ENCODE measurements around the gene OGDHL. TPM values are rescaled to one million over a fixed set of nuclear protein-coding genes. Genes with fewer than 3 reads are reported as not detected.

The OGDHL gene
- total RNA-seq, 1 experiment from 2014 or later: 22.6 TPM

DNA sequence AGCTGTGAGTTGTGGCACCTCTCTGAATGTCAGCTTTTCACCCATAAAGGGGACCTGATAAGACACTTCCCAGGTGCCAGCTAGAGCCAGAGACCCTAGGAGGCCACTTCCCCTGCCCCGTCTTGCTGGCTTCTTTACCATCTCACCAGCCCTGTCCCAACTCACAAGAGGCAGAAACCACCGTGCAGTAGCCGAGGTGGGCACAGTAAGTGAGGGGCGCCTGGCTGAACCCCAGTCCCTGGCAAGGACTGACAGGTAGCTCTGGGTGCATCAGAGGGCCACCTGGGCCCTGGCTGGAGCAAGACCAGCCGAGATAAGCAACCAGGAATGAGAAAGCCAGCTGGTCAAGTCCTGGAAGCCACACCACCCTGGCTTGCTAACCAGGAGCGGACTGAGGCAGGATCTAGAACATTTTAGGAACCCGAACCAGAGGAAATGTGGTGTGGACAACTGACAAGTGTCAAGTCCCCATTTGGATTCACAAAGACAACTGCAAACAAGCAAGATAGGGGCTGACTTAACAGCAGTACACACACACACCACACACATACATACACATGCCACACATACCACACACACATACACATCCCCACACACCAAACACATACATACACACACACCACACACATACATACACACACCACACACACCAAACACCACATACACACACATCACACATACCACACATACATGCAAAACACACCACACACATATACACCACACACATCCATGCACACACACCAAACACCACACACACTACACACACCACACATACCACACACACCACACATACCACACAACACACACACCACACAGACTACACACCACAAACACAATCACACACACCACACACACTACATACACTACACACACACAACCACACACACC lies 20.8 kb downstream of the OGDHL start:
- H2BK120ac ChIP-seq (ENCODE audit: low read depth, low read length, poor library complexity, severe bottlenecking): no peak overlapping the region
- H3K79me2 ChIP-seq (ENCODE audit: insufficient read depth, low read length): no peaks in the 10 kb centered on the region
- Mint-ChIP-seq H3K9me3 (peaks cover 3 to 5% of the 10 kb centered on the region in 2 experiments; a peak in 2 of 5 replicates), H3K27me3 (ENCODE audit: low read depth) (no peaks in the 10 kb centered on the region), H3K27ac (no peak overlapping the region; a peak in 1 of 7 replicates), H3K4me3 (peak overlapping the region in 1 of 2 experiments; percentile 4; a peak in 1 of 5 replicates), H3K36me3 (ENCODE audit: insufficient read depth in 1 of 3, low read depth in 3 of 3) (peaks cover 9 to 29% (median 11%) of the 10 kb centered on the region in 3 experiments; a peak in 5 of 7 replicates), H3K4me1 (no peaks in the 10 kb centered on the region)
- H2BK20ac ChIP-seq (ENCODE audit: low read depth, low read length, poor library complexity, severe bottlenecking): no peak overlapping the region
- no peaks in the 10 kb centered on the region for H3K27me3 ChIP-seq (ENCODE audit: insufficient read depth, low read length)
- H3K56ac ChIP-seq (ENCODE audit: insufficient read length, low read depth, low read length): no peak overlapping the region
- no peaks in the 10 kb centered on the region for H3K79me1 ChIP-seq (ENCODE audit: insufficient read depth, low read depth, low read length, poor library complexity, severe bottlenecking)
- H3K9ac ChIP-seq (ENCODE audit: extremely low read depth, insufficient read length, low read length): no peak overlapping the region
- no peak overlapping the region for H2AK5ac ChIP-seq (ENCODE audit: insufficient read length, low read length)
- H2BK5ac ChIP-seq (ENCODE audit: insufficient read length, low read length): no peak overlapping the region
- H3K4me2 ChIP-seq (ENCODE audit: insufficient read depth, insufficient read length, low read length): no peak overlapping the region
- no peak overlapping the region for H3K27ac ChIP-seq (ENCODE audit: insufficient read length, low read depth, low read length)
- no peak overlapping the region for H3K14ac ChIP-seq (ENCODE audit: insufficient read depth, low read length)
- H4K91ac ChIP-seq (ENCODE audit: insufficient read length, low read depth, low read length): no peak overlapping the region
- TF ChIP-seq, protein P1, sequence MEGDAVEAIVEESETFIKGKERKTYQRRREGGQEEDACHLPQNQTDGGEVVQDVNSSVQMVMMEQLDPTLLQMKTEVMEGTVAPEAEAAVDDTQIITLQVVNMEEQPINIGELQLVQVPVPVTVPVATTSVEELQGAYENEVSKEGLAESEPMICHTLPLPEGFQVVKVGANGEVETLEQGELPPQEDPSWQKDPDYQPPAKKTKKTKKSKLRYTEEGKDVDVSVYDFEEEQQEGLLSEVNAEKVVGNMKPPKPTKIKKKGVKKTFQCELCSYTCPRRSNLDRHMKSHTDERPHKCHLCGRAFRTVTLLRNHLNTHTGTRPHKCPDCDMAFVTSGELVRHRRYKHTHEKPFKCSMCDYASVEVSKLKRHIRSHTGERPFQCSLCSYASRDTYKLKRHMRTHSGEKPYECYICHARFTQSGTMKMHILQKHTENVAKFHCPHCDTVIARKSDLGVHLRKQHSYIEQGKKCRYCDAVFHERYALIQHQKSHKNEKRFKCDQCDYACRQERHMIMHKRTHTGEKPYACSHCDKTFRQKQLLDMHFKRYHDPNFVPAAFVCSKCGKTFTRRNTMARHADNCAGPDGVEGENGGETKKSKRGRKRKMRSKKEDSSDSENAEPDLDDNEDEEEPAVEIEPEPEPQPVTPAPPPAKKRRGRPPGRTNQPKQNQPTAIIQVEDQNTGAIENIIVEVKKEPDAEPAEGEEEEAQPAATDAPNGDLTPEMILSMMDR (conservative IDR thresholded peaks at IDR 0.05): no peak
- H2BK12ac ChIP-seq (ENCODE audit: insufficient read length, low read depth, low read length): no peak overlapping the region
- peaks cover 3% of the 10 kb centered on the region for H4K20me1 ChIP-seq (ENCODE audit: control insufficient read depth, insufficient read depth, insufficient read length)
- no peak overlapping the region for H3K4ac ChIP-seq (ENCODE audit: low read depth, low read length)
- no peak overlapping the region for H3K23ac ChIP-seq (ENCODE audit: insufficient read length, low read depth, low read length)
- no peak for DNase-seq
- H3K23me2 ChIP-seq (ENCODE audit: insufficient read length, low read depth, low read length, poor library complexity, severe bottlenecking): no peaks in the 10 kb centered on the region
- no peaks in the 10 kb centered on the region for H3K4me1 ChIP-seq (ENCODE audit: insufficient read depth, low read length)
- WGBS (ENCODE audit: extremely low coverage, insufficient read length, low lambda C conversion rate): no CpG with 5 or more reads among the region's 7 CpGs
- no peak overlapping the region for H4K5ac ChIP-seq (ENCODE audit: insufficient read length, low read depth, low read length)
- H2AFZ ChIP-seq (ENCODE audit: low read length): no peak overlapping the region
- no peak overlapping the region for H4K8ac ChIP-seq (replicated peaks; ENCODE audit: insufficient read length, low read depth, low read length)
- H3T11ph ChIP-seq (ENCODE audit: low read length): no peak overlapping the region
- H3K9me3 ChIP-seq (ENCODE audit: control insufficient read depth, low read depth, low read length): no peaks in the 10 kb centered on the region
- no peak overlapping the region for H3K18ac ChIP-seq (ENCODE audit: insufficient read length, low read depth, low read length)
- no peak overlapping the region for H2BK15ac ChIP-seq (ENCODE audit: low read depth, low read length)

Data from H9 (cell line).